HG03064 (cell line): ENCODE data around the gene CEP104.

Source experiments
- ATAC-seq: cut with Tn5 transposase; IDR thresholded peaks from one replicate; pipeline ENCODE4 v1.9.1; 2021; ENCODE audit warnings: low read depth; ENCODE audit not compliant: unreplicated experiment

The CEP104 gene

GRCh38 chr1:3894626-3895278, 37.7 kb upstream of the CEP104 start:
- no peak for ATAC-seq

GRCh38 chr1:3893190-3893589, 36.2 kb upstream of the CEP104 start:
- no peak for ATAC-seq

- ATAC-seq, result no peak
These were observed 35.7 kb upstream of the CEP104 start for GRCh38 chr1:3892748-3893147.

DNA sequence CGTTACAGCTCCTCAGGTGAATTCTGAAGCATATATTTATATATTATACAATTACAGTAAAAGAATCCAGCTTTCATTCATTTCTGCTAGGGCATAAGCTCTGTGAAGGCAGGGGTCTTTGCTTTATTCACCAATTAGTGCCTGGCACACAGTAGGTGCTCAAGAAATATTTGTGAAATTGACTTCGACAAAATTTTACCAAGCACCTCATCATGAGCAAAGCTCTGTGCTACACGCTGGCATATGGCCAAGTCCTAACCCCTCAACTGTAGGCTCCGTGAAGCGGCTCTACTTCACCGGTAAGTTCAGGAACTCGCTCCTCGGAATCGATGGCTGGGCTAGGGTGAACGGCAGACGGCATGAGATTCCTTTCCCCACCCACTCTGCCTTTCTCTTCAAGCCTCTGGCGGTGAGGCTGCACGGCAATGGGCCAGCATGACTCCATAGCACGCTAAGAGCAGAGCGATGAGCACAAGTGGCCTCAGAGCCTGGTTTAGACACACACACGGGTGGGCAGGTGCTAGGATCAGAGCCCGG, 34.4 kb upstream of the CEP104 start:
- ATAC-seq, result no peak

DNA sequence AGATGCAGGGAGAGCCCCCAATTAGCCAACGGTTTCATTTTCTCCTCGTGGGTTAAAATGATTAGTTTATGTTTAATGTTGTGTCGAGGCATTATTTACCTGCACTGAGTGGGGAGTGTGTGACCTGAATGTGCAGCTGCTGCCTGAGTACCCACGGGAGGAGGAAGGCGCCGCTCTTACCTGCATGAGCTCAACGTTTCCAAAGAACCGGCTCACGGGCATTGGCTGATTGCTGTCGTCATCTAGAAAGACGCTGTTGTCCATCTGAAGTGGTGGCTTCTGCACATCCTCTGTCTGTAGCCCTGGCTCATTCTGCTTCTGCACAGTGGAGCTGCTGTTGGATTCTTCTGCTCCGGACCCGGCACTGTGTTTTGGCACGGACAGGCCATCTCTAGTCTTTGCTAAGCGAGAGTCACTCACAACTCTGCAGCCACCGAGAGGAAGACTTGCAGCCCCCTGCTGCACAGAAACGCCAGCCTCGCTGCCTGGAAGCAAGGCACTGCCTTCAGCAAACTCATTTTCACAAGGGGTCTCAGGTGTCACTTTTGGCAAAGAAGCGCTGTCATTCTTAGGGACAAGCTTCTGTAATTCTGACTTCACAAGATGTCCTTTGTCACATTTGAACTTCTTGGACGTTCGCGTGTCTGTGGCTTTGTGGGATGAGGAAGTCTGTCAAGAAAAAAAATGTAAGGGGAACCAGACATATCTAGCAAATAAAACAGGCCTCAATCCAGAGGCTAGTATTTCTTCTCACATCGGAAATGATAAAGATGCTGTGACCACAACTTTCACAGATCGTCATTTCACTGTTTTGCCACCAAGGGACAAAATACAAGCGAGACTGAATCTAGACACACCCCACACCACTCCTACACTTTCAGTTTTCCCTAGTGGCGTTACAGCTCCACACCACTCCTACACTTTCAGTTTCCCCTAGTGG, 33.6 kb upstream of the CEP104 start:
- ATAC-seq, result no peak

DNA sequence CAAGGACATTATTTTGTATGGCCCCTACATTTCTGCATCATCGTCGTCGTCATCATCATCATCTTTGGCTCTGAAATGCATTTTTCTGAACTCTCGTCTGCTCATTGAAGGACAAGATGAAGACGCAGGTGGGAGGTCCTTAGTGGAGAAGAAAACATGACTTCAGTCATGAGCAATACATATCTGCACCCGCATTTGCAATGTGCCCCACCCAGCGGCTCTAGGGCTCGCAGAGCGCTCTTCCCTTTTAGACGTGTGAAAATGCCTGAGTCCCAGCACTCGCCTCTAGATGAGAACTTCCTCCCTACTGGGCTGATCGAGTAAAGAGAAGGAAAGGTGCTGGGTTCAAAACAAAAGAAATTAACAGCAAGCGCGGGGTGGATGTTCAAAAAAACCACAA, 32.9 kb upstream of the CEP104 start:
- ATAC-seq, result no peak

- ATAC-seq, result no peak
These were observed 31.3 kb upstream of the CEP104 start for GRCh38 chr1:3888301-3888700.

GRCh38 chr1:3886691-3887090, 29.7 kb upstream of the CEP104 start:
- no peak for ATAC-seq

- no peak for ATAC-seq
These were observed 29.2 kb upstream of the CEP104 start for GRCh38 chr1:3886106-3886670.

DNA sequence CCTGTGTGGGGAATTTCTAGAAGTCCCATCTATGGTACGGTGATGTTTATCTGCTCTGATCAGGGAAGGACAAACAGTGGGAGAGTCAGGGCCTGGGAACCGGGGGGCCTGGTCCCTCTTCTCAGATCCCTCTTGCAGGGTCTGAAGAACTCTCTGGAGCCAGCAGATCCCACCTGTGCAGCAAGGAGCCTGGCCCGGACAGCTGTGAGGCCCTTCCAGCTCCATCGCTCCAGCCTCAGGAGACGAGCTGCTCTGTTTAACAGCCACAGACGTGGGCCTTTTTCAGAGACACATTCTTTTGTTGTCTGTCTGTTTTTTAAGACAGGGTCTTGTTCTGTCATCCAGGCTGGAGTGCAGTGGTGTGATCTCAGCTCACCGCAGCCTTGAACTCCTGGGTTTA, 28.6 kb upstream of the CEP104 start:
- no peak for ATAC-seq

GRCh38 chr1:3884966-3885365, 28.0 kb upstream of the CEP104 start:
- ATAC-seq, result no peak

DNA sequence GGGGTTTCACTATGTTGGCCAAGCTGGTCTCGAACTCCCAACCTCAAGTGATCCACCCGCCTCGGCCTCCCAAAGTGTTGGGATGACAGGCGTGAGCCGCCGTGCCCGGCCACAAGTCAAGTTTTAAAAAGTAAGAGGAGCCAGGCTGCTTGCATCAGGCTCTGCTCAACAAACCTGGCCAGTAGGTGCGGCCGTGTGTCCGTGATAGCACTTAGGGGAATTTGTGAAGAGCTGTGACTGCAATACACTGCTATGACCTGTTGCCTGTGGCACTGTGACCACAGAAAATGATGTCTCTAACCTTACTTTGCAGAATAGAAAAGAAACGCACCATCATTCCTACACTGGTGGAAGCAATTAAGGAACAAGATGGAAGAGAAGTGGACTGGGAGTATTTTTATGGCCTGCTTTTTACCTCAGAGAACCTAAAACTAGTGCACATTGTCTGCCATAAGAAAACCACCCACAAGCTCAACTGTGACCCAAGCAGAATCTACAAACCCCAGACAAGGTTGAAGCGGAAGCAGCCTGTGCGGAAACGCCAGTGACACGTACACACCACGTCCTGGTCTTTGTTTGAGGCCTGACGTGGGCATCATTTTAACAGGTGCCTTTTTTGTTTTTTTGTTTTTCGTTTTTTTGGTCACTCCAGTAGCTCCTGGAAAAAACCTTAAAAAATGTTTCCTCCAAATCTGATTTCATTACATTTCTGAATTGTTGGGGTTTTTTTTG, 26.3 kb upstream of the CEP104 start:
- no peak for ATAC-seq

- ATAC-seq, result no peak
These were observed 24.1 kb upstream of the CEP104 start for GRCh38 chr1:3881193-3881480.

DNA sequence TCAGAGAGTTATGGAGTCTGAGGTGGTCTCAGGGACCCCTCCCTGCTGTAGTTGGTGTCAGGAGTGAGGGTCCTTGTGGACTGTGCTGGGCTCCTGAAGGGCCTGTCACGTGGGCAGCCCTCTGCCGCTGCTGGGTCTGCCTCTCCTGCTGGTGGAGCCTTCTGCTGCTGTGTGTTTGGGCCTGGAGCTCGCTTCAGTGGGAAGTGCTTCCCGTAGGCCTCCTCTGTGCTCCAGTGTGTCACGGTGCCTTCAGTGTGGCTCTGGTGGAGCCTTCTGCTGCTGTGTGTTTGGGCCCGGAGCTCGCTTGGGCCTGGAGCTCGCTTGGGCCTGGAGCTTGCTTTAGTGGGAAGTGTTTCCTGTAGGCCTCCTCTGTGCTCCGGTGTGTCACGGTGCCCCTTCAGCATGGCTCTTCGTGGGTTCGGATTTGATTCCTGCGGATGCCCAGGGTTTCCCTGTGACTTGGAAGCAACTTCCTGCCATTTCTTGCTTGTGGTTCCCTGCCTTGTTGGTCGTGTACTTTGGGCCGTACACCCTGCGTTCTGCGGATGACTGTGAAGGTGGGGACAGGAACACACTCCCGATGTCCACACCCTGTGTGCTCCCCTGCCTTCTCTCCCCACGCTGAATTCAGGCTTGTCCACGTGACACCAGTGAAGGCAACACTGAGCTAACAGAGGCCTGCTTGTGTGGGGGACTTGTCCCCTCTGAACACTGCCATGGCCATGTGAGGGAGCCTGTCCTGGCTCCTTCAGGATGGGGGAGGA, 23.6 kb upstream of the CEP104 start:
- no peak for ATAC-seq

DNA sequence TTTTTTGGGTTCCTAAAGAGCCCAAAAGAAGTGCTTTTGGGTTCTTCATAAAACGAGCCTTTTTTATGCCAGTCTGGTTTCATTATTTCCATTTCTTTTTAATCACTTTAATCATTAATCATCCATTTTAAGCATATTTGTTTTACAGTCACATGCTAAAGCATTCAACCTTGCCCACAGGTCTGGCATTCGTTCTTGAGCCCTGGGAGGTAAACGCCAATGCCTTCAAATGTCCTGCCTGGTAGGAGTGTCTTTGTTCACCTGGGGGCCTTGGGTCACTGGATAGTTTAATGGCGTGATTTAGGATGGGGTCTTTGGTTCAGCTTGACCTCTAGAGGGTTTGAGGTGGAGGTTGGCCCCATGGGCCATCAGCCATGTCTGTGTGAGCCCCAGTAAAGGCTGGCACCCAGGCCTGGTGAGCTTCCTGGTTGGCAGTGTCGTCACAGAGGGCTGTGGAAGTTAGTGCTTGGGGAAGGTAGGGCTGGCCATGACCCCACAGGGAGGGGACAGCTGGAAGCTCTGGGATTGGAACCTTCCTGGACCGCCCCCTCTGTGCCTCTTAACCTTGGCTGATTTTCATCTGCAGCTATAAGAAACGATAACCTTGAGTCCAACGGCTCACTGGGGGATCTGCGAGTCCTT, 22.9 kb upstream of the CEP104 start:
- ATAC-seq, result no peak

- ATAC-seq, result no peak
These were observed 22.1 kb upstream of the CEP104 start for GRCh38 chr1:3879099-3879498.

GRCh38 chr1:3876716-3877115, 19.7 kb upstream of the CEP104 start:
- ATAC-seq, result no peak

- ATAC-seq, result no peak
These were observed 17.7 kb upstream of the CEP104 start for GRCh38 chr1:3874736-3875135.

DNA sequence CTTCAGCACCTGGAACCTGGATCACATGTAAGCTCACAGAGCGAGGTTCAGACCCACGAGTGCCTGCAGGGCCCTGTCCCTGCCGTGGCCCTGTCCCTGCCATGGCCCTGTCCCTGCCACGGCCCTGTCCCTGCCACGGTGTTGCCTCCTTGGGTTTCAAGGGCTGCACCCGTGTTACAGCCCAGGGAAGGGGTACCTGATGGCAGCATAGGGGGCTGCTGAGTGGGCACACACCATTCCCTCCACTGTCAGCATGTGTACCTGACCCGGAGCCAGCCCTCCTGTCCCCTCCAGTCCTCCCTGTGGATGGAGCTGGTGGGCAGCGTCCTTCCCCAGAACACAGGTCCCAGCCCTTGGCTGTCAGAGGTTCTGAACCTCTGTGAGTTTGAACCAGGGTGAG, 15.5 kb upstream of the CEP104 start:
- ATAC-seq, result no peak

- ATAC-seq, result no peak
These were observed 14.4 kb upstream of the CEP104 start for GRCh38 chr1:3871451-3871805.
